Erythroblast (primary cell): ENCODE measurements around the gene SRP14.

Source experiments
- GATA1 ChIP-seq: IDR thresholded peaks from 2 replicates; pipeline ENCODE4 v1.6.1; 2011; ENCODE audit warnings: low read depth, mild to moderate bottlenecking, control low read depth, low read length, moderate library complexity
- POLR2A ChIP-seq: IDR thresholded peaks from 2 replicates; pipeline ENCODE4 v1.6.1; 2011; ENCODE audit warnings: mild to moderate bottlenecking, low read length

DNA sequence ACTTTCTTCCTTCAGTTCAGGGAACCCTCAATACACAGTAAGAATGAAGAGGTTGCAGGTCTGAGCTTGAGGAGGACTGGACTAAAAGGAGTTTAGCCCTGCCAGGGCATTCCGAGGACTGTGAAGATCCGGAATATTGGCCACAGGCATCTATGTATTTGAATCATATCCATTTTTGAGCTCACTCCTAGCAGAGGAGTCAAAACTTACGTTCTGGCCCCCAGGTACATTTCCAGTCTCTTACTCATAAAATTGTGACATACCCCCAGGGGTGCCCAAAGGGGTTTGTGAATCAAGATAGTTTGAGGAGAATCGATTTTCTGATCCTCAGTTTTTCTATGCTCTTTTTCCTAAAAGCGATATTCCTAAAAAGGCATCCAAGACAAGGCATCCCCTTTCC lies 27.6 kb upstream of the SRP14 start:
- TF ChIP-seq POLR2A (no peak), GATA1 (no peak)
